Liver (tissue), 3 donors: ENCODE results near the gene URI1.

ENCODE experiments used
- EGR1 ChIP-seq, 2 donors: IDR thresholded peaks; 2 replicates each; pipeline ENCODE4 v1.6.1; 2016 to 2018; ENCODE audit warnings: antibody characterized with exemption in 2 of 2, low read depth in 2 of 2
- JUND ChIP-seq, 2 donors: IDR thresholded peaks; 2 replicates each; pipeline ENCODE4 v1.6.1; 2016; ENCODE audit warnings: antibody characterized with exemption in 2 of 2
- TAF1 ChIP-seq: conservative IDR thresholded peaks from 2 replicates; pipeline ENCODE4 v1.6.1; 2016; ENCODE audit warnings: antibody characterized with exemption, mild to moderate bottlenecking
- TF ChIP-seq, protein P1 (sequence below): fragments of 150-350 bp; IDR thresholded peaks from 2 replicates; pipeline ENCODE4 v1.5.1; 2017; ENCODE audit warnings: improper control_type of control experiment, low read depth, low read length; ENCODE audit not compliant: missing input control
- donor health status: healthy.
- donor health status: healthy.

DNA sequence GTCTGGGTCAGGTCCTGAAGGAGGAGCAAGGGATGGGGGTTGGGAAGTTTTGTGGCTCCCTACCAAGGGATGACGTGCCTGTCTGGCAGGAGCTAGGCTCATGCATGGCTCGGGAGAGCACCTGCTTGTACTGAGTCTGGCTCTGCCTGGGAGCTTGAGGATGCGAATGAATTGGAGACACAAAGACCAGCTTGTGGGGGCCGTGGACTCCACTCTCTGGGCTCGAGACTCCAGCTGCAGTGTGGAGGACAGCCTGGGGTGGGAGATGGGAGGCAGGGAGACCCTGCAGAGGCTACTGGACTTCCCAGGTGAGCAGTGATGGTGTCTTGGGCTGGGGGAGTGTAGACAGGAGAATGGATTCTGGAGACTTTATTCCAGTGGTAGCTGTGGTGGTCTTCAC, 15.2 kb upstream of the URI1 start:
- TF ChIP-seq, protein P1, sequence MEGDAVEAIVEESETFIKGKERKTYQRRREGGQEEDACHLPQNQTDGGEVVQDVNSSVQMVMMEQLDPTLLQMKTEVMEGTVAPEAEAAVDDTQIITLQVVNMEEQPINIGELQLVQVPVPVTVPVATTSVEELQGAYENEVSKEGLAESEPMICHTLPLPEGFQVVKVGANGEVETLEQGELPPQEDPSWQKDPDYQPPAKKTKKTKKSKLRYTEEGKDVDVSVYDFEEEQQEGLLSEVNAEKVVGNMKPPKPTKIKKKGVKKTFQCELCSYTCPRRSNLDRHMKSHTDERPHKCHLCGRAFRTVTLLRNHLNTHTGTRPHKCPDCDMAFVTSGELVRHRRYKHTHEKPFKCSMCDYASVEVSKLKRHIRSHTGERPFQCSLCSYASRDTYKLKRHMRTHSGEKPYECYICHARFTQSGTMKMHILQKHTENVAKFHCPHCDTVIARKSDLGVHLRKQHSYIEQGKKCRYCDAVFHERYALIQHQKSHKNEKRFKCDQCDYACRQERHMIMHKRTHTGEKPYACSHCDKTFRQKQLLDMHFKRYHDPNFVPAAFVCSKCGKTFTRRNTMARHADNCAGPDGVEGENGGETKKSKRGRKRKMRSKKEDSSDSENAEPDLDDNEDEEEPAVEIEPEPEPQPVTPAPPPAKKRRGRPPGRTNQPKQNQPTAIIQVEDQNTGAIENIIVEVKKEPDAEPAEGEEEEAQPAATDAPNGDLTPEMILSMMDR = no peak
- TF ChIP-seq TAF1 = no peak
- no peak for TF ChIP-seq JUND (IDR thresholded peaks at IDR 0.05)
- no peak for TF ChIP-seq EGR1 (IDR thresholded peaks at IDR 0.05; ENCODE audit: low read depth in 2 of 2)
